HG03064 (cell line): ENCODE measurements around the gene CD99.
A peak's percentile ranks its signal among the peaks of the same experiment; 100 is the strongest.

ENCODE experiments used
- ATAC-seq: cut with Tn5 transposase; IDR thresholded peaks from one replicate; pipeline ENCODE4 v1.9.1; 2021; ENCODE audit warnings: low read depth; ENCODE audit not compliant: unreplicated experiment

The CD99 gene

GRCh38 chrX:2690856-2691542 lies at the start of gene CD99:
Gene CD99, plus strand, starts transcription at chrX:2691295. Its CDS starts 66 bp downstream, at chrX:2691361.
- ATAC-seq: peak; percentile 86

GRCh38 chrX:2642146-2642545 lies 48.9 kb upstream of the CD99 start:
- ATAC-seq: no peak

GRCh38 chrX:2642791-2643190 lies 48.3 kb upstream of the CD99 start:
- no peak for ATAC-seq

GRCh38 chrX:2643880-2644279 lies 47.2 kb upstream of the CD99 start:
- ATAC-seq: no peak

GRCh38 chrX:2645563-2645962 lies 45.5 kb upstream of the CD99 start:
- ATAC-seq: no peak

- ATAC-seq: no peak
Measured at GRCh38 chrX:2647627-2648026, 43.5 kb upstream of the CD99 start.

GRCh38 chrX:2650037-2650436 lies 41.1 kb upstream of the CD99 start:
- no peak for ATAC-seq

GRCh38 chrX:2650865-2651264 lies 40.2 kb upstream of the CD99 start:
- ATAC-seq: no peak

GRCh38 chrX:2652106-2652505 lies 39.0 kb upstream of the CD99 start:
- no peak for ATAC-seq

GRCh38 chrX:2654436-2655340 lies 36.4 kb upstream of the CD99 start:
- ATAC-seq: no peak

- no peak for ATAC-seq
Measured at GRCh38 chrX:2656257-2656836, 34.7 kb upstream of the CD99 start.

GRCh38 chrX:2657532-2658113 lies 33.5 kb upstream of the CD99 start:
- no peak for ATAC-seq

GRCh38 chrX:2658585-2659292 lies 32.4 kb upstream of the CD99 start:
- ATAC-seq: no peak

- no peak for ATAC-seq
Measured at GRCh38 chrX:2662586-2662985, 28.5 kb upstream of the CD99 start.

GRCh38 chrX:2664502-2664901 lies 26.6 kb upstream of the CD99 start:
- no peak for ATAC-seq

GRCh38 chrX:2665387-2666304 lies 25.4 kb upstream of the CD99 start:
- no peak for ATAC-seq

GRCh38 chrX:2666491-2666890 lies 24.6 kb upstream of the CD99 start:
- no peak for ATAC-seq

GRCh38 chrX:2670978-2671377 lies 20.1 kb upstream of the CD99 start:
- ATAC-seq: no peak

GRCh38 chrX:2672084-2672483 lies 19.0 kb upstream of the CD99 start:
- ATAC-seq: no peak
